ENCODE measurements around the gene CPXM2. TPM values are rescaled to one million over a fixed set of nuclear protein-coding genes. Genes with fewer than 3 reads are reported as not detected.

The CPXM2 gene
- total RNA-seq, 4 donors from 2014 or later: 56.8 to 150 (median 96.9) TPM

- DNase-seq (ENCODE audit: extremely low spot score): no peak
- Histone ChIP-seq H3K27me3 (no peaks in the 10 kb centered on the region), H3K9me3 (no peaks in the 10 kb centered on the region), H3K4me3 (no peak overlapping the region), H3K4me1 (peaks cover 0 to 61% (median 36%) of the 10 kb centered on the region in 4 donors), H3K36me3 (peaks cover 0 to 28% (median 6%) of the 10 kb centered on the region in 4 donors), H3K27ac (replicated peaks in 1 of 4) (peak overlapping the region in 1 of 4 donors; percentile 17)
- WGBS: 65% methylated on average over 7 of the region's 7 CpGs
- intact Hi-C loops (cut with DNase I): loop anchor here (10.0 kb wide), 1 partner anchor 194 kb away; no protein-coding TSS in a partner anchor
- TF ChIP-seq POLR2AphosphoS5 (IDR thresholded peaks at IDR 0.05) (no peak), CTCF (IDR thresholded peaks at IDR 0.05) (no peak), EP300 (IDR thresholded peaks at IDR 0.05) (no peak), POLR2A (IDR thresholded peaks at IDR 0.05; ENCODE audit: low read depth) (no peak)
These were observed 112.7 kb downstream of the CPXM2 start for GRCh38 chr10:123778719-123779517.

GRCh38 chr10:123777881-123778280, 113.7 kb downstream of the CPXM2 start:
- Histone ChIP-seq H3K36me3 (peaks cover 0 to 37% (median 7%) of the 10 kb centered on the region in 4 donors), H3K27ac (replicated peaks in 1 of 4) (no peak overlapping the region), H3K9me3 (no peaks in the 10 kb centered on the region), H3K27me3 (no peaks in the 10 kb centered on the region), H3K4me3 (no peak overlapping the region), H3K4me1 (peaks cover 0 to 50% (median 25%) of the 10 kb centered on the region in 4 donors)
- no peak for TF ChIP-seq POLR2A (IDR thresholded peaks at IDR 0.05; ENCODE audit: low read depth)
- no peak for TF ChIP-seq POLR2AphosphoS5 (IDR thresholded peaks at IDR 0.05)
- TF ChIP-seq CTCF (IDR thresholded peaks at IDR 0.05): no peak
- TF ChIP-seq EP300 (IDR thresholded peaks at IDR 0.05): no peak
- 64% methylated on average over 3 of the region's 3 CpGs for WGBS
- DNase-seq (ENCODE audit: extremely low spot score): no peak
- intact Hi-C loops (cut with DNase I): loop anchor here (10.0 kb wide), 1 partner anchor 193 kb away; no protein-coding TSS in a partner anchor

- Histone ChIP-seq H3K9me3 (no peaks in the 10 kb centered on the region), H3K27ac (replicated peaks in 1 of 4) (no peak overlapping the region), H3K4me3 (no peak overlapping the region), H3K4me1 (peaks cover 0 to 26% (median 8%) of the 10 kb centered on the region in 4 donors), H3K27me3 (no peaks in the 10 kb centered on the region), H3K36me3 (peaks cover 0 to 55% (median 14%) of the 10 kb centered on the region in 4 donors)
- 89% methylated on average over 11 of the region's 11 CpGs for WGBS
- TF ChIP-seq POLR2AphosphoS5 (IDR thresholded peaks at IDR 0.05) (no peak), POLR2A (IDR thresholded peaks at IDR 0.05; ENCODE audit: low read depth) (no peak), EP300 (IDR thresholded peaks at IDR 0.05) (no peak), CTCF (IDR thresholded peaks at IDR 0.05) (no peak)
- no peak for DNase-seq (ENCODE audit: extremely low spot score)
- intact Hi-C loops (cut with DNase I): loop anchor here (10.0 kb wide), 1 partner anchor 189 kb away; no protein-coding TSS in a partner anchor
These were observed 117.4 kb downstream of the CPXM2 start for GRCh38 chr10:123774132-123774742.

GRCh38 chr10:123772645-123773508, 118.7 kb downstream of the CPXM2 start:
- intact Hi-C loops (cut with DNase I): loop anchor here (10.0 kb wide), 1 partner anchor 188 kb away; no protein-coding TSS in a partner anchor
- H3K36me3 ChIP-seq: peaks cover 0 to 59% (median 19%) of the 10 kb centered on the region in 4 donors

More at GRCh38 chr10:123772645-123773508, 118.7 kb downstream of the CPXM2 start:
- WGBS: 48% methylated on average over 3 of the region's 3 CpGs
- TF ChIP-seq EP300 (IDR thresholded peaks at IDR 0.05): no peak
- TF ChIP-seq POLR2AphosphoS5 (IDR thresholded peaks at IDR 0.05): no peak
- TF ChIP-seq POLR2A (IDR thresholded peaks at IDR 0.05; ENCODE audit: low read depth): no peak
- TF ChIP-seq CTCF (IDR thresholded peaks at IDR 0.05): no peak
- H3K27ac ChIP-seq (replicated peaks in 1 of 4): no peak overlapping the region
- no peak for DNase-seq (ENCODE audit: extremely low spot score)
- H3K4me1 ChIP-seq: peaks cover 0 to 17% (median 3%) of the 10 kb centered on the region in 4 donors
- no peak overlapping the region for H3K4me3 ChIP-seq
- H3K27me3 ChIP-seq: no peaks in the 10 kb centered on the region
- no peaks in the 10 kb centered on the region for H3K9me3 ChIP-seq

Measured in esophagus muscularis mucosa (tissue), 4 donors.